ENCODE results near the gene SLC37A1.

Gene SLC37A1

DNA sequence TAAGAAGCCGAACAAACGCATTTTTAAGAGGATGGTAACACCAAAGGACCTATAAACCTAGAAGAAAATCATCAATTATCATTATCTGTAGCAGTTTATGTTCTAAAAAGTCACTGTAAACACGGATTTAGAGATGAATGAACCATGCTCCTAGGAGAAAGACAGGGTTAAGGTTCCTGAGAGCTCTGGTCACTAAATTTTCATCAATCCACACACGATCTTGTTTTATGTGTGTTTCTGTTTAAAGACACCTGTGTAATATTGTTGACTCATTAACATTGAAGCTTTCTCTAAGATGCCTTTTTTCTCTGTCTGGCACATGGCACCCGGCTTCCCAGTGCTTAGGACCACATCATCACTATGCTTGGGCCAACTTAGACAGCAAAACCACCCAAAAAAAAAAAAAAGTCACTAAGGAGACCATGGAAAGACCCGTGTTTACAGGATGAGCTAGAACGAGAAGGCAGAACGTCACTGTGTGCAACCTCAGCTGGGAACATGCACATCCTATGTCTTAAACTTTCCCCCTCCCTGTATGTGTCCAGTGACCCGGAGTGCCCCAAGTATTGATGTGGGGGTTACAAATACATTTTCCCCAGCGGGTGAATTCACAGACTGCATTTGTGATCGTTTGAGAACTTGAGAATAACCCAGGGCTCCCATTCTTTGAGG, 84.0 kb downstream of the SLC37A1 start:
- no peak overlapping the region for H3K27ac ChIP-seq
- TF ChIP-seq, protein P1, sequence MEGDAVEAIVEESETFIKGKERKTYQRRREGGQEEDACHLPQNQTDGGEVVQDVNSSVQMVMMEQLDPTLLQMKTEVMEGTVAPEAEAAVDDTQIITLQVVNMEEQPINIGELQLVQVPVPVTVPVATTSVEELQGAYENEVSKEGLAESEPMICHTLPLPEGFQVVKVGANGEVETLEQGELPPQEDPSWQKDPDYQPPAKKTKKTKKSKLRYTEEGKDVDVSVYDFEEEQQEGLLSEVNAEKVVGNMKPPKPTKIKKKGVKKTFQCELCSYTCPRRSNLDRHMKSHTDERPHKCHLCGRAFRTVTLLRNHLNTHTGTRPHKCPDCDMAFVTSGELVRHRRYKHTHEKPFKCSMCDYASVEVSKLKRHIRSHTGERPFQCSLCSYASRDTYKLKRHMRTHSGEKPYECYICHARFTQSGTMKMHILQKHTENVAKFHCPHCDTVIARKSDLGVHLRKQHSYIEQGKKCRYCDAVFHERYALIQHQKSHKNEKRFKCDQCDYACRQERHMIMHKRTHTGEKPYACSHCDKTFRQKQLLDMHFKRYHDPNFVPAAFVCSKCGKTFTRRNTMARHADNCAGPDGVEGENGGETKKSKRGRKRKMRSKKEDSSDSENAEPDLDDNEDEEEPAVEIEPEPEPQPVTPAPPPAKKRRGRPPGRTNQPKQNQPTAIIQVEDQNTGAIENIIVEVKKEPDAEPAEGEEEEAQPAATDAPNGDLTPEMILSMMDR (conservative IDR thresholded peaks at IDR 0.05) = no peak
- no peak for TF ChIP-seq ZFX (IDR thresholded peaks at IDR 0.05)

DNA sequence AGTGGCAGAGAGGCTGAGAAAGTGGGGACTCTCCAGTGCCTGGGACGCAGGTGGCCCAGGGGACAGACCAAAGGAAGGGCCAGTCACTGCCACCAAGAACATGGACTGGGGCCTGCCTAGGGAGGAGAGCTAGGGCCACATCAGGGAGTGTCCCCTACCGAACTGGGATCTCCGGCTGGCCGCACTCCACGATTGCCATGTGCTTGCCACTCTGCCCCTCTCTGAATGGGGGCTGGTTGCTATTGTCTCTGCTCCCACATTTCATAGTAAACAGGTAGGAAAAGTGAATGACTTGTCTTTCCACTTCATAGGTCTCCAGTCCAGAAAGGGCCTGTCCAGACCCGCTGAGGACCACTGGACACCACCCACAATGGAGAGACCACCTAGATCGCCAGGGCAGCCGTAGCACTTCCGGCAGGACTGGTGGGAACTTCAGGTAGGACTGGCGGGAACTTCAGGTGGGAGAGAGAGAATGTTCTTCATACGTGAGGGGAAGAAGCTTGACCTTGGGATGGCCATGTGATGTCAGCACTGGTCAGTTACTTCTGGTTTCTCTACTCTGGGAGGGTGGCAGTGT, 84.6 kb downstream of the SLC37A1 start:
- no peak overlapping the region for H3K27ac ChIP-seq
- TF ChIP-seq, protein P1 (conservative IDR thresholded peaks at IDR 0.05) = no peak
- TF ChIP-seq ZFX (IDR thresholded peaks at IDR 0.05) = no peak

DNA sequence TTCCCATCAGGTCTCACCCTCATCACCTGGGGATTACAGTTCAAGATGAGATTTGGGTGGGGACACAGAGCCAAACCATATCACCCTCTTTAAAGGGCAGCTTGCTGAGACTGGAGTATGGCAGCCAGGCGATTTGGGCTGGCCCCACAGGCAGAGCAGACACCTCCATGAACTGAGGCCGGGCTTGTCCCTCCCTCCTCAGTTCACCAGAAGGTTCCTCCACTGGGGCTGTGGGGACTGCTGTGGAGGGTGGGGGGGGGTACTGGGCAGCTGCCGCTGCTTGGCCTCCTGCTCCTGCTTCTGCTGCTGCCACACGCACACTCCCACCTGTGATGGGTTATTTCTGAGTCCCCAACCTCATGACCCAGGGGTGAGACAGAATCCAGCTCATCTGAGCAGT, 85.8 kb downstream of the SLC37A1 start:
- TF ChIP-seq, protein P1 (conservative IDR thresholded peaks at IDR 0.05) = no peak
- no peak for TF ChIP-seq ZFX (IDR thresholded peaks at IDR 0.05)
- H3K27ac ChIP-seq = no peak overlapping the region

DNA sequence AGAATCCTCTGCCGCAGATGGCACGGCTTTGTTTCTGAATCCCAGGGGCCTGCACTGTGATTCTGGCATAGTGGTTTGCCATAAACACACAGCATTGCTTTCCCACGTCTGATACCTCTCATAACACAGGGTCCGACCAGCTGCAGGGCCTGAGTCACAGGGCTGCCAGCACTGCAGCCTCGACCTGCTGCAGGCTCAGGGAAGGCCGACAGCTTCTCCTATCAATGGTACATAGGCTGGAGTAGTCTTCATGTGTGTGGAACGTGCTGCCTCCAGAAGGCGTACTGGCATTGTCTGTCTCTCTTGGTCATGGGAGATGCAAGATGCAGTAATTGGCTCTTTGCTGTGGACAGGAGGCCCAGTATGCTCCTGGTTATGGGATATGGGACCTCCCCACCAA, 86.3 kb downstream of the SLC37A1 start:
- no peak for TF ChIP-seq ZFX (IDR thresholded peaks at IDR 0.05)
- TF ChIP-seq, protein P1 (conservative IDR thresholded peaks at IDR 0.05) = no peak
- no peak overlapping the region for H3K27ac ChIP-seq

DNA sequence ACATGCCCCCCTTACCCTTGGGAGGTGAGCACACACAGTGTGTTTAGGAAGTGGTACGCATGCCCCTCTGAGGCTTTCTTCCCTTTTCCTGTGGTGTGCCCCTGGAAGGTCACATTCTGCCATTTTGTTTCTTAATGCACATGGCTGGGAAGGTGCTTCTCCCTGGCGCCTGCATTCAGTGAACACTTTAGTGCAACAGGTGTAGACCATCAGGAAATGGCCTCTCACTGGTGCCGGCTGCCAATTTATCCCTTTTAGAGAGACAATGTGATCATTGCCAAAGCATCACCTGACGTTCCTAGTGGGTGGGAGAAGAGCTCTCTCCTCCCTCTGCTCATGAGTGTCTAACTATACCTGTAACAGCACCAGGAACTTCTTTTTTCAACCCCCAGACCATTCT, 88.0 kb downstream of the SLC37A1 start:
- TF ChIP-seq, protein P1 (conservative IDR thresholded peaks at IDR 0.05) = no peak
- TF ChIP-seq ZFX (IDR thresholded peaks at IDR 0.05) = no peak

DNA sequence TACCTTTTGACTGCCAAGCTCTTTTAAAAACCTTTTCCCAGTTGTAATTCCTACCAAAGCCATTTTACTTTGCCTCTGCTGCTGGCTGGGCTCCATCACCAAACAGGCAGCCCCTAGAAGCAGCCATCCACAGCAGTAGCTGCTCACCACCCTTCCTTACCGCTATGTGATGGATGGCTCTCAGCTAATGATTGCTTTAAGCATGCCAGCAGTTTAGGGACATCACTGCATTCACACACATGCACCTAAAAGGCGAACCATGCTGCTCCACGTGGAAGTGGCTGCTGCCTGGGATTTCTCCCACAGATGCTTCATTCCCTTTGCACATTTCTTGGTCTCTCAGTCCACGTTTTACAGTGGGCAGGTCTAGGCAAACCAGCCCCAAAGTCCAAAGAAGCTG, 93.5 kb downstream of the SLC37A1 start:
- no peak overlapping the region for H3K27ac ChIP-seq
- TF ChIP-seq, protein P1 (conservative IDR thresholded peaks at IDR 0.05) = no peak
- TF ChIP-seq ZFX (IDR thresholded peaks at IDR 0.05) = no peak

More for the DNA sequence above, 88.0 kb downstream of the SLC37A1 start:
- H3K27ac ChIP-seq = no peak overlapping the region

DNA sequence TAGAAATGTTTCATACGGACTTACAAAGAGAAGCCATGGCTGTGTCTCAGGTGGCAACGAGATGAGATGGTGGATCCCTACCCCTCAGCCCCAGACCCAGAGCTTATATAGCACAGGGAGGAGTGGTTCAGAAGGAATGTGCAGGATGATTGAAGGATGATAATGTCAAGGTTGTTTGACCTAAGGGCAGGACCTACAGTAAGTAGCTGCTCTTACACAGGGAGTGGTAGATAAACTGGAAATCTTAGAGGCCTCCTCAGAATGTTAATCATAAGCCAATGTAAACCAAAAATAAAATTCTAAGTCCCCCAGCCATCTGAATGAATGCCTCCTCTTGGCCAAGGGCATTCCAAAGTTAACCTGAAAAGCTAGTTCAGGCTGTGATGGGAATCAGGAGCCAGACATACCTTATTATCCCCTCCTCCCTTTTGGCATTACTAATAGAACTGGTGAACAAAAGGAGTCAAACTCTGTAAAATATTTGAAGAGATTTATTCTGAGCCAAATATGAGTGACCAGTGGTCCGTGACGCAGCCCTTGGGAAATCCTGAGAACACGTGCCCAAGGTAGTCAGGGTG, 94.0 kb downstream of the SLC37A1 start:
- H3K27ac ChIP-seq = no peak overlapping the region
- TF ChIP-seq, protein P1 (conservative IDR thresholded peaks at IDR 0.05) = no peak
- no peak for TF ChIP-seq ZFX (IDR thresholded peaks at IDR 0.05)

All from C4-2B (cell line).